K562 treated with DMSO at 1 percent for 48 hours (cell line): Measurements from ENCODE around the gene CARS2. TPM values are rescaled to one million over a fixed set of nuclear protein-coding genes. Genes with fewer than 3 reads are reported as not detected.

Source experiments
- total RNA-seq: library from RNA; unstranded; fragments of 300-600 nt; gene quantifications from 2 replicates; pipeline ENCODE4 v1.2.3, GENCODE V29; 2022; ENCODE audit warnings: low replicate concordance; ENCODE audit errors: extremely low read depth

CARS2 gene, protein sequence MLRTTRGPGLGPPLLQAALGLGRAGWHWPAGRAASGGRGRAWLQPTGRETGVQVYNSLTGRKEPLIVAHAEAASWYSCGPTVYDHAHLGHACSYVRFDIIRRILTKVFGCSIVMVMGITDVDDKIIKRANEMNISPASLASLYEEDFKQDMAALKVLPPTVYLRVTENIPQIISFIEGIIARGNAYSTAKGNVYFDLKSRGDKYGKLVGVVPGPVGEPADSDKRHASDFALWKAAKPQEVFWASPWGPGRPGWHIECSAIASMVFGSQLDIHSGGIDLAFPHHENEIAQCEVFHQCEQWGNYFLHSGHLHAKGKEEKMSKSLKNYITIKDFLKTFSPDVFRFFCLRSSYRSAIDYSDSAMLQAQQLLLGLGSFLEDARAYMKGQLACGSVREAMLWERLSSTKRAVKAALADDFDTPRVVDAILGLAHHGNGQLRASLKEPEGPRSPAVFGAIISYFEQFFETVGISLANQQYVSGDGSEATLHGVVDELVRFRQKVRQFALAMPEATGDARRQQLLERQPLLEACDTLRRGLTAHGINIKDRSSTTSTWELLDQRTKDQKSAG
- not detected in 2 replicates for total RNA-seq

DNA sequence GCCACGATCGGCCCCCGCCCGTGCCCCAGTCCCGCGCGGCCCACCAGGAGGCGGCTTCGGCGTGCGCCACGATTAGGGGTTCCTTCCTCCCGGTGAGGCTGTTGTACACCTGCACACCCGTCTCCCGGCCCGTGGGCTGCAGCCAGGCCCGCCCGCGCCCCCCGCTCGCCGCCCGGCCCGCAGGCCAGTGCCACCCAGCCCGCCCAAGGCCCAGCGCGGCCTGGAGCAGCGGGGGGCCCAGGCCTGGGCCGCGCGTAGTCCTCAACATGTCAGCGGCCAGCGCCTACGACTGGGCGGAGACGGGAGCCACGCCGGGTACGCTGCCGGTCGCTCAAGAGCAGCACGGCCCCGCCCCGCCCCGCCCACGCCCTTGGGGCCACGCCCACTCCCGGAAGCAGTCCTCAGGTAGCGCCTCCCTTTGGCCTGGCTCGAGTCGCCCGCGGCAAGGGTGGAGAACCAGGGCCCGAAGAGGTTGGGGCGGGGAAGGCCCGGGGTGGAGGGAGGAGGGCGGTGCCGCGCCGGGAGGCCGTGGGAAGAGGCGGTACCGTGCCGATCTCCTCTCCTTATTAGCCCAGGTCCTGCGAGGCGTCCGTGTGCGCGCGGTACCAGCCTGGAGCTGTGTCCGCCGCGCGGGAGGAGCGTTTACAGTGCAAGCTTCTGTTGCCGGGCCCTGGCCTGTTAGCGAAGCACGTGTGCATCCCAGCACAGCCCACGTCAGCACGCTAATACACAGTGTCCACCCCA, at the start of gene CARS2:
Gene CARS2 (minus strand): TSS at position 291 of the 744 bp plus-strand sequence. CDS start 23 bp downstream, at position 268.

GRCh38 chr13:110713642-110713952, 7.7 kb upstream of the CARS2 start, which contains the start of gene ING1:
ING1 (plus strand) TSS chr13:110713700; CDS start chr13:110714150, 450 bp downstream.

DNA sequence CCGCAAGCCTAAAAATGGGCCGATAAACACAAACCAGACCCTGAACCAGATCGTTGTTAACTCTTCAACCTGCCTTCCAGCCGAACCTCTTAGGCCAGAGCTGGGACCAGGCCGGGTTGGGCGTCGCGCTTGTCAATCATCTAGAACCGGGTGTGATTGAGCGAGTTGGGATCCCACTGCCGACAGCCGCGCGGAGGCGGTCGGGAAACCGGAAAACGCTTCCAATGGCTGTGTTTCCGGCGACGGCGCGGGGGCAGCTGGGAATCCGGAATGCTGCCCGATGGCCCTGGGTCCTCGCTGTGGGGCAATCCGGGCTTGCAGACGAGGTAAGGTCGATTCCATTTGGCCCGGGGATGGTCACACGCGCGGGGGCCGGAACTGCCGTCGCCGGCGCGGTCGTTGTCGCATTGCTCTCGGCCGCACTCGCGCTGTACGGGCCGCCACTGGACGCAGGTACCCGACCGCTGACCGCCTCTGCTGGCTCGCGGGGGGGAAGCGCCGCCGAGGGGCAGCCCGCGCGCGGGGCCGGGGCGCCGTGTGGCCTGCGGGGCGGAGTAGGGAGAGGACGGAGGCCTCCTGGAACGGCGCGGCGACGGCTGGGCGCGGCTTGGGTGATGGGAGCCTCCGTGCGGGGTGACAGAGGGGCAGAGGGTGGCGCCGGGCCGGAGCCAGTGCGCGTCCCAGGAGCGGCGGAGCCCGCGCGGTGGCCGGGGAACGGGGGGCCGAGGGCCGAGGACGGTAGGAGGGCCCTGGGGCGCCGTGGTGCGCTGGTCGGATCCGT, 90.4 kb downstream of the CARS2 start, which contains the start of gene NAXD:
Gene NAXD (plus strand): TSS at position 224 of the 781 bp plus-strand sequence. CDS start 57 bp downstream, at position 281.

Other genes with a start within 250 kb of the CARS2 start
- not detected in 2 replicates for gene RAB20, start 144.4 kb downstream of the CARS2 start, total RNA-seq
- gene NAXD, start 90.6 kb downstream of the CARS2 start, total RNA-seq: not detected in 2 replicates
- gene ING1, start 7.6 kb upstream of the CARS2 start, total RNA-seq: not detected in 2 replicates
- gene ANKRD10, start 209.0 kb upstream of the CARS2 start, total RNA-seq: not detected in 2 replicates